ENCODE data around the gene AGPAT3.

The AGPAT3 gene

GRCh38 chr21:43959231-43960116 is 94.5 kb downstream of the AGPAT3 start:
- DNase-seq = no peak

DNA sequence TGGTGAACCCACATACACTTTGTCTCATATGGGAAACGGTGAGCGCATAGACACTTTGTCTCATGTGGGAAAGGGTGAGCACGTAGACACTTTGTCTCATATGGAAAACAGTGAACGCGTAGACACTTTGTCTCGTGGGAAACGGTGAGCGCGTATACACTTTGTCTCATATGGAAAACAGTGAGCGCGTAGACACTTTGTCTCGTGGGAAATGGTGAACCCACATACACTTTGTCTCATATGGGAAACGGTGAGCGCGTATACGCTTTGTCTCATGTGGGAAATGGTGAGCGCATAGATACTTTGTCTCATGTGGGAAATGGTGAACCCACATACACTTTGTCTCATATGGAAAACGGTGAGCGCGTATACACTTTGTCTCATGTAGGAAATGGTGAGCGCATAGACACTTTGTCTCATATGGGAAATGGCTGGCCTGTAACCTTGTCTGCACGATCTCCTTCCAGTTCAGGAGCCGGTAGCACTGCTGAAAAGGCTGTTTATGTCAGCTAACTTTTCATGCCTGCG is 96.4 kb downstream of the AGPAT3 start:
- no peak for DNase-seq

DNA sequence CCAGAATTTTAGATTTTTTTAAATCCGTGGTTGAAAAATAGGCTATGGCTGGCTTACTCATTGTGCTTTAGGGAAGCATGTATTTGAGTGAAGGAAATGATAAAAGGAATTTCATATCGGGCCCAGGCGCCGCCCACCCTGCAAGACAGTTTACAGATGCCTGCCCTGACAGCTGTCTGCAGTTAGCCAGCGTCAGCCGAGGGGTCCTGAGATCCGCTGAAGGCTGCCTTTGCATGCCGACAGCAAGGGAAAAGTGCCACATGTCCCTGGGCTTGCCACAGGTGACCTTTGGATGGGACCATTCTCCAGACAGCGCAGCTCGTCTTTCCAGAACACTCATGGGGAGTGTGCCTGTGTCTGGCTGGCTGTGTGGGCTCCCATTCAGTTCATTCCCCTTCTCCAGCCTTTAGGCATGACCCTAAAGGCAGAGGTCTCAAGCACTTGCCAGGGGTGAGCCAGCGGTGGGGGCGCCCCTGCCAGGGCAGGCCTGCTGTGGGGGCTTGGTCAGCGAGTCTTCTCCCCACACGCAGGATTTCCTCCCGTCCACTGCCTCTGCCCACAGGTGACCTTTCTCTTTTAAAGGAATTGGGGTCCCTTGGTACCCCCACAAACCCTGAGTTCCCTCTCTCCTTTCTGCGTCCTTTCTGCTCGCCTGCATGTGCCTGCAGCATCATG is 101.0 kb downstream of the AGPAT3 start:
- no peak for DNase-seq

GRCh38 chr21:43966946-43967512 is 102.0 kb downstream of the AGPAT3 start:
- DNase-seq = no peak

- no peak for DNase-seq
Observed at GRCh38 chr21:43967981-43968380, 103.0 kb downstream of the AGPAT3 start.

DNA sequence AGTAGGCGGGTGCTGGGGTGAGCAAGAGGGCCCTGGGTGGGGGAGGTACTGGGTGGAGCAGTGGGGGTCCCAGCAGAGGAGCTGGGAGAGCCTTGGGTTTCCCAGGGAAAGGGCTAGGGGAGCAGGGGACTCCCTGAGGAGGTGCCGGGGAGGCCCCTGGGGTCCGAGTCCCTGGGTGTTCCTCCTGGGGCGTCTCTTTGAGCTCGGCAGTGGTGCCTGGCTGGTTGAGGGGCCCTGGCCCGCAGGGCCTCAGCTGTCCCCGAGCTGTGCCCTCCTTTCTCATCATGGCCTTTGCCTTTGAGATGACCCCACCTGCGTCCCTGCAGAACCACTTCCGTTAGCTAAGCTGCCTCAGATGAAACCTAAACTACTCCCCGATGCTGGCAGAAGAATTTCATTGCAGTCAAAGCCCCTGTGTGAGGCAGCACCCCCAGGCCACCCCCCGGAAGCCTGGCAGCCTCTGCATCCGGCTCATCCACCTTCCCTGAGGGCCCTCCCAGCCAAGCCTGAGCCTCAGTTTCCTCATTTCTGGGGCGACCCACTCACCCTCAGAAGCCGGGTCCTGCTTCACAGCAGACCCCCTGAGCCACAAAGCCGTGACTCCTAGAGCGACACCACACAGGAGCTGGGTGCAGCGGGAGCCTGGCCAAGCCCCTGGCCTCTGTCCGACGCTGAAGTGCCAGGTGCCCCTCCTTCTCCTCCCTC is 103.5 kb downstream of the AGPAT3 start:
- no peak for DNase-seq

DNA sequence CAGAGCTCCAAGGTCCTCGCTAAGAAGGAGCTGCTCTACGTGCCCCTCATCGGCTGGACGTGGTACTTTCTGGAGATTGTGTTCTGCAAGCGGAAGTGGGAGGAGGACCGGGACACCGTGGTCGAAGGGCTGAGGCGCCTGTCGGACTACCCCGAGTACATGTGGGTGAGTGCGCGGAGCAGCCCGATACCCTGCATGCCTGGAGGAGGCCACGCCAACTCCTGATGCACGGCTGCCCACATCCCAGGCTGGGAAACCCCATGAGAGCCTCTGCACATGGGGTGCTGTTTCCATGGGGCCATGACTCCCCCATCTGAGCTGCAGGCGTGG is 104.1 kb downstream of the AGPAT3 start:
- DNase-seq = no peak

GRCh38 chr21:43970551-43970950 is 105.5 kb downstream of the AGPAT3 start:
- no peak for DNase-seq

DNA sequence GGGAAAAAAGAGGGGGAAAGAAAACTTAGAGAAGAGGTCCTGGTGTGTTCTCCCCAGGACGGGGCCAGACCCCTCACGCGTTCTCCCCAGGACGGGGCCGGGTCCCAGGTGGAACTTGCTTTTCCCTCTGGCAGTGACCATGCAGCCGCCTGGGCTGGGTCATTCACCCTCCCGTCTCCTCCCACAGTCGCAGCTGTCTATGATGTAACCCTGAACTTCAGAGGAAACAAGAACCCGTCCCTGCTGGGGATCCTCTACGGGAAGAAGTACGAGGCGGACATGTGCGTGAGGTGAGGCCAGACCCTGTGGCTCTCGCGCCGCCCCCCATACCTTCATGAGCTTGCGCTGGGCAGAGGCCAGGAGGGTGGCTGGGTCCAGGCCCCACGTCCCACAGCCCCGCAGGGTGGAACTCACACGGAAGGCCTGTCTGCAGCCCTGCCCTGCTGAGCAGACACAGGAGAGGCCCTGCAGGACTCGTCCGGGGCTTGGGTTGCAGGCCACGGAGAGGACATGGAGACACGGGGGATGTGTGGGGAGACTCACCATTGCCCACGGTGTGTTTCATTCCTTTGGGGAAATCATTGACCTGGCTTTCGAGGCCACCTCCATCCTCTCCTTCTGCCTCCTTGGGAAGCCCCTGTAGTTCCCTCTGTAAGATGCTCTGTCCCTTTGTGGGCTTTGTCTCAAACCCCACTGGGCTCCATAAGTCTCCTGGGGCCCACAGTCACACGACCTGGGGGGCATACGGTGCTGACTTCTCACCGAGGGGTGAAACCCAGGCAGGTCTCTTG is 106.4 kb downstream of the AGPAT3 start:
- DNase-seq = no peak

GRCh38 chr21:43971992-43972255 is 106.9 kb downstream of the AGPAT3 start:
- DNase-seq = no peak

DNA sequence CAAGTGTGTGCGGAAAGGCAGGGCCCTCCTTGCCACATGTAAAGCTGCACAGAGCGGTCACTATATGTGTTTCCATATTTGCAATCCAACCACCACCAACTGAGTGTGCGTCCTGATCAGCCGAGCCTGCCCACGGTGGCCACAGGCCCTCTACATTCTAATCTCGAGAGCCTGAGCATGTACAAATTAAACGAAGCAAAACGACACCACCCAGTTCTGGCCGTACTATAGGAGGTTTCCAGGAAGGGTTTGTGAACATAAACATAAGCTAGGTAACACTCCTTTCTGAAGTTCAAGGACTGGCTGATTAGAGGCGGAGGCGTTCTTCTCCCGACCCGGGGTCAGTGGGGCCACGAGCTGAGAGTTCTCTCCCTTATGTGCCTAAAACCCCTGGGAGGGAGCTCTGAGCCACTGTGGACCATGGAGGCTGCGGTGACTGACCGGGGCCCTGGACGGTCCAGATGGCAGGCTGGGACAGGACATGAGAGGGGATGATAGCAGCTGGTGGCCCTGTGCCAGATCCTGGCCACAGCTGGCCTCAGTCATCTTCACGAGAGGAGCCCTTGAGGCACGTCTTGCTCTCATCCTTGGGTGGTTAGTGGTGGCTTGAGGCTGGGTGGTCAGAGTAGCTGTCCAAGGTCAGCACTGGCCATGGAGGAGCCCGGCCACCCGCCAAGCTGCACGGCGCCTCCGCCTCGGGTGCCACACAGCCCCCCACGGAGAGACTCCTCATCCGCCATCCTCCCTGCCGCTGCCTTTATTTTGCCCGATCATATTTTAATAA is 108.0 kb downstream of the AGPAT3 start:
- no peak for DNase-seq

- DNase-seq = no peak
Observed at GRCh38 chr21:43973634-43973955, 108.6 kb downstream of the AGPAT3 start.

DNA sequence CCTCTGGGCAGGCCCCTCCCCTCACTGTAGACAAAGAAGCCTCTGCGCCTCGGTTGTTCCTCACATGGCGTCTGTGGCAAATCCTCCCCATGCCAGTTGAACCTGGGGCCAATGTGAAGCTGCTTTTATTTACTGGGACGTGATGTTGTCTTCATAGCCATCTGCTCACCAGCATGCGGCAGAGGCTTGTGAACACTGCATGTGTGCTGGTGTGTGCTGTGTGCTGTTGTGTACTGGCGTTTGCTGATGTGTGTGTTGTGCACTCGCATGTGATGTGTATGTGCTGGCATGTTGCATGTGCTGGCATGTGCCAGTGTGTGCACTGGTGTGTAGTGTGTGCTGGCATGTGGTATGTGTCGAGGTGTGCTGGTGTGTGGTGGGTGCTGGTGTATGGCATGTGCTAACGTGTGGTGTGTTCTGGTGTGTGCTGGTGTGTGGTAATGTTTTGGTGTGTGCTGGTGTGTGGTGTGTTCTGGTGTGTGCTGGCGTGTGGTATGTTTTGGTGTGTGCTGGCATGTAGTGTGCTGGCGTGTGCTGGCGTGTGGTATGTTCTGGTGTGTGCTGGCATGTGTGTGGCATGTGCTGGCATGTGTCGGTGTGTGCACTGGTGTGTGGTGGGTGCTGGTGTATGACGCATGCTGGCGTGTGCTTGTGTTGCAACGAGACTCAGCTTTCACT is 109.9 kb downstream of the AGPAT3 start:
- DNase-seq = no peak

- peak; percentile 39 for DNase-seq
Observed at GRCh38 chr21:43975469-43976098, 110.6 kb downstream of the AGPAT3 start.

- DNase-seq = no peak
Observed at GRCh38 chr21:43976661-43977060, 111.6 kb downstream of the AGPAT3 start.

DNA sequence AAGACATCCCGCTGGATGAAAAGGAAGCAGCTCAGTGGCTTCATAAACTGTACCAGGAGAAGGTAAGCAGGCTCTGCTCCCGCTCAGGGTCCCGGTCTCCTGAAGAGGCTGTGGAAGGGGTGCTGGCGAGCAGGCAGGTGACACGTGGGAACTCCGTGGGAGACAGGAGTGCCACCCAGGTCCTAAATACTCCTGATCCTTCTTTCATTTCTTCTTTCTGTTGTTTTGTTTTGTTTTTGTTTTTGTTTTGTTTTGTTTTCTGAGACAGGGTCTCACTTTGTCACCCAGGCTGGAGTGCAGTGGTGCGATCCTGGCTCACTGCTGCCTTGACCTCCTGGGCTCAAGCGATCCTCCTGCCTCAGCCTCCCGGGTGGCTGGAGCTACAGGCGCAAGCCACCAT is 113.0 kb downstream of the AGPAT3 start:
- DNase-seq = no peak

GRCh38 chr21:43979654-43980053 is 114.6 kb downstream of the AGPAT3 start:
- no peak for DNase-seq

DNA sequence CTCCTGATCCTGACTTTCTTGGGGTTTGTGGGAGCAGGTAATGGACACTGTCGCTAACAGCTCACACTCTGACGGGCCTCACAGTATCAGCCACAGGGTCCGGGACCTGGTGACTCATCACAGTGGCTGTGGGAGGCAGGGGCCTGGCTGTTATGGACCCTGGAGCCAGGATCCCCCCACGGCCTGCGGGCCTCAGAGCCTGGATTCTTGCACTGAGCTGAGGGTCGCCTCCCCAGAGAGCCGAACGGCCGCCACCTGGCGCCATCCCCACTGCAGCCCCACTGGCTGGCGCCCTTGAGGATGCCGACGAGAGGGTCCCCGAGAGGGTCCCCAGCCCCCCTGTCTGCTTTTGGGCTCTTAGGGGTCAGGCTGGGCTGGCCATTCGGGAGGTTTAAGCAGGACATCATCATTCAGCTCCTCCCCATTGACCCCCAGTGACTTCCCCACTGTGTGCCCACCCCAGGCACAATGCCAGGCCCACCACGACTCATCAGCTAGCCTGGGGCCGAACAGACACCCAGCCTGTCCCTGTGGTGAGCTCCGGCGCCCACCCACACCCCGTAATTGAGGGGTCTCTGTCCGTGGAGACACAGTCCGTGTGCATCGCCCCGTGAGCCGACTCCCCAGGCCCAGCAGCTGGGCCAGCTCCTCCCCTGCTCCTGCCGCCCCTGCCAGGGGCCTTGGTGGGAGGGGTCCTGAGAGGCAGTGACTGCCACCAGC is 116.3 kb downstream of the AGPAT3 start:
- no peak for DNase-seq

- DNase-seq = no peak
Observed at GRCh38 chr21:43981871-43982210, 116.8 kb downstream of the AGPAT3 start.

- DNase-seq = no peak
Observed at GRCh38 chr21:43982489-43983078, 117.6 kb downstream of the AGPAT3 start.
